Upper lobe of left lung (tissue), 4 donors: ENCODE results near the gene FAM131B.

ENCODE experiments used
- CTCF ChIP-seq, 6 experiments: fragments of 450-650 bp in 4 of 6; fragments of 200-600 bp in 2 of 6; sonication (generic) in 2 of 6; IDR thresholded peaks; one replicate each; pipeline ENCODE4 v1.5.1; 2016 to 2019; ENCODE audit warnings: antibody characterized with exemption in 6 of 6
- POLR2A ChIP-seq, 4 donors: fragments of 450-650 bp; IDR thresholded peaks; one replicate each; pipeline ENCODE4 v1.5.1; 2016 to 2017; ENCODE audit warnings: antibody characterized with exemption in 4 of 4, mild to moderate bottlenecking in 2 of 4
- POLR2AphosphoS5 ChIP-seq, 2 donors: sonication (generic); formaldehyde crosslinking; IDR thresholded peaks; one replicate each; pipeline ENCODE4 v1.5.1; 2017; ENCODE audit warnings: antibody characterized with exemption in 2 of 2

- no peak for TF ChIP-seq CTCF (IDR thresholded peaks at IDR 0.05)
- TF ChIP-seq POLR2AphosphoS5 (IDR thresholded peaks at IDR 0.05), result no peak
- no peak for TF ChIP-seq POLR2A (IDR thresholded peaks at IDR 0.05)
Observed at GRCh38 chr7:143390104-143390772, 27.7 kb upstream of the FAM131B start.
